Right ventricle myocardium inferior (tissue), 1 donor: ENCODE data around the gene SPDYE17. TPM values are rescaled to one million over a fixed set of nuclear protein-coding genes. Genes with fewer than 3 reads are reported as not detected.
"Not testable (repeated sequence)": the region's sequence is repeated elsewhere in the genome, so short reads cannot be mapped to it uniquely, and the experiment has no call there.

ENCODE experiments used
- ATAC-seq: fragments of 200-7000 bp; cut with Tn5 transposase; one replicate; pipeline ENCODE4 v1.9.1; 2020; ENCODE audit warnings: mild to moderate bottlenecking, moderate library complexity
- DNase-seq: peaks from one replicate; pipeline ENCODE4 v3.0.0; 2021; ENCODE audit errors: missing footprints
- intact Hi-C: fragments of 100-400 bp; cut with DNase I; formaldehyde crosslinking; loops from one replicate; pipeline ENCODE4 v1.11.0; 2022
- total RNA-seq: library from RNA; stranded (reverse); fragmentation: NEBNext Ultra II Directional; extraction: Animal tissue kit (Norgen Biotek cat#: 25700); gene quantifications from one replicate; pipeline ENCODE4 v1.2.1, GENCODE V29; 2021
- donor health status: DM: no; HTN: yes; CAD: no; lungs with severe emphysema.

SPDYE17 gene
- total RNA-seq, 1 donor from 2014 or later, result not detected

DNA sequence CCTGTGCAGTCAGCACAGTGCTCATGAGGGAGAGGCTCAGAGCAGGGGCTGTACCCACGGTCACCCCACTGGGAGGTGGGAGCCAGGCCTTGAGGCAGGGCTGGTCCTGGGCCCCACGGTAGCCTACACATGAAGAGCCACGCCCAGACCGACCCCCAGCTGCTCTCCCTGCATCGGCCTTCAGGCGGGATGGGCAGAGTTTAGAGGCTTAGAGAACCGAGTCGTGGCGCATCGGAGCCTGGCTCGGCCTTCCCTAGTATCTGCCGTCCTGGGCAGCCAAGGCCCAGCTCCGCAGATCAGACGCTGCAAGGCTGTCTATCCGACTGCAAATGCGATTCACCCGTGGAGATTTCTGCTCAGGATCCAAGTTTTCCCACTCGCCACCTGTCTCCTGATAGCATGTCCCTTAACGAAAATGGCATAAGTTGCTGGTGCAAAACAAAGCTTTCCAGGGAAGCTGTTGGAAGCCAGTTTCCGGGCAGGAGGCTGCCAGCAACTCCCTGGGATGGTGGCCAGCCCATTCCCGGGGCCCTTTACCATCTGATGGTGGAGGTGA, 29.4 kb downstream of the SPDYE17 start:
- ATAC-seq, intact Hi-C loops, DNase-seq: not testable (repeated sequence)

GRCh38 chr7:77002104-77002503, 30.1 kb downstream of the SPDYE17 start:
- ATAC-seq, DNase-seq: not testable (repeated sequence)

GRCh38 chr7:76999474-77000107, 32.6 kb downstream of the SPDYE17 start:
- not testable (repeated sequence) for ATAC-seq, DNase-seq
- intact Hi-C loops, result loop anchor here (10.0 kb wide), 1 partner anchor 505 kb away; no protein-coding TSS in a partner anchor

More at GRCh38 chr7:77002104-77002503, 30.1 kb downstream of the SPDYE17 start:
- intact Hi-C loops, result not testable (repeated sequence)

- DNase-seq, result not testable (repeated sequence)
- peak; percentile 38 for ATAC-seq
- intact Hi-C loops, result loop anchor here (10.0 kb wide), 1 partner anchor 504 kb away; no protein-coding TSS in a partner anchor
Observed at GRCh38 chr7:76998764-76999450, 33.3 kb downstream of the SPDYE17 start.

- intact Hi-C loops, result loop anchor here (10.0 kb wide), 1 partner anchor 503 kb away; no protein-coding TSS in a partner anchor
- no peak for DNase-seq
- ATAC-seq, result no peak
Observed at GRCh38 chr7:76998285-76998589, 33.9 kb downstream of the SPDYE17 start.

GRCh38 chr7:76997381-76998284, 34.5 kb downstream of the SPDYE17 start:
- ATAC-seq (peak; percentile 29), DNase-seq (no peak)
- intact Hi-C loops, result loop anchor here (10.0 kb wide), 1 partner anchor 503 kb away; no protein-coding TSS in a partner anchor

GRCh38 chr7:76996932-76997331, 35.2 kb downstream of the SPDYE17 start:
- intact Hi-C loops, result loop anchor here (10.0 kb wide), 1 partner anchor 502 kb away; no protein-coding TSS in a partner anchor
- peak; percentile 13 for ATAC-seq
- not testable (repeated sequence) for DNase-seq

DNA sequence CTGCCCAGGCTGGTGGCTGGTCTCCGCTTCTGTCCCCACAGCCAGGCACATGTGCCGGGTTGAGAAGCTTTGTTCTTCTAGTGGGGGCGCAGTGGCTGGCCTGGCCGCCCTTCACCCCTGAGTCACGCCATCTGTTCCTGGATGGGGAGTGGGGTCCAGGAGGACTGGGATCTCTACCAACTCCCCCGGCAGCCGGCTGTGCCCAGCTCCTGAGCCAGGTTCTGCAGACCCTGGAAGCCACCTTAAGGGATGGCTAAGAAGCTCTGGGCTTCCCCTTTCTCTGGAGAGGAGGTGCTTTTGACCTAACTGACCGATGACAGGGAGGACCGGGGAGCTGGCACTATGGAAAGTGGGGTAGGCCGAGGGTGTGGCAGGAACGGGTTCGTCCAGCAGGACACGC, 37.9 kb downstream of the SPDYE17 start:
- DNase-seq, ATAC-seq: not testable (repeated sequence)
- intact Hi-C loops, result loop anchor here (10.0 kb wide), 1 partner anchor 499 kb away; no protein-coding TSS in a partner anchor

DNA sequence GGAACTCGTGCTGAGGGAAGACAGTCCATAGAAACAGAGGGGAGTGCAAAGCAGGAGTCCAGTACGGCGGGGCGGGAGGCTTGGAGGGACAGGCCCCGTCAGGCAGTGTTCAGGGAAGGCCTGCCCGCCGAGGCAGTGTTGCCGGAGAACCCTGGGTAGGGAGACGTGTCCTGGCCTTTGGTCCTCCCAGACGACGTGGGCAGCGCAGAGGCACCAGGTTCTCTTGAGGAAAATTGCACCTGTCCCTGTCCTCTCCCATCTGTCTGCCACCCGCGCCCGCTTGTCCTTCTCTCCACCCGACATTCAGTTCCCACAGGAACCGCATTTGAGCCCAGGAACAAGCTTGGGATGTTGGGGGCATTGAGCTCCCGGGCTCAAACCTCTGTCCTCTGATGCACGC, 38.3 kb downstream of the SPDYE17 start:
- DNase-seq, ATAC-seq: not testable (repeated sequence)
- intact Hi-C loops, result loop anchor here (10.0 kb wide), 1 partner anchor 499 kb away; no protein-coding TSS in a partner anchor

DNA sequence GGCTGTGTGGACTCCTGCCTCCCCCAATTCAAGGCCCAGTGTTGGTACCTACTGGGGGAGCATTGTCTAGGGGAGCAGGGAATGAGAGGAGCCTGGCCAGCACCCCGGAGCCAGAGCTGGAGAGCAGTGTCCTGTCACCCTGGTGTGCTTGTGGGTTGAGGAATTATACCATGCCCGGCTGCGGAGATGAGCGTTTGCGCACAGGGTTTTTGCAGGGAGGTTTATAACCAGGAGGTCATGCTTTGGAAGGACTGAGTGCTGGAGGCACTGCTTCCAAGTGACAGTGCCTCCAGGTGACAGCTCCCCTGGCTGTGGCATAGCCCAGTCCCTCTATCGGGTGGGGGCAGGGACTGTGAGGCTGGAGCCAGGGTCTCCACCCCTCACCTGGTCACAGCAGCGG, 39.3 kb downstream of the SPDYE17 start:
- intact Hi-C loops, result loop anchor here (10.0 kb wide), 1 partner anchor 498 kb away; no protein-coding TSS in a partner anchor
- ATAC-seq, result not testable (repeated sequence)

GRCh38 chr7:76992204-76992603, 40.0 kb downstream of the SPDYE17 start:
- DNase-seq, ATAC-seq: not testable (repeated sequence)
- intact Hi-C loops, result loop anchor here (10.0 kb wide), 1 partner anchor 497 kb away; no protein-coding TSS in a partner anchor

More for the DNA sequence above, 39.3 kb downstream of the SPDYE17 start:
- DNase-seq, result not testable (repeated sequence)

DNA sequence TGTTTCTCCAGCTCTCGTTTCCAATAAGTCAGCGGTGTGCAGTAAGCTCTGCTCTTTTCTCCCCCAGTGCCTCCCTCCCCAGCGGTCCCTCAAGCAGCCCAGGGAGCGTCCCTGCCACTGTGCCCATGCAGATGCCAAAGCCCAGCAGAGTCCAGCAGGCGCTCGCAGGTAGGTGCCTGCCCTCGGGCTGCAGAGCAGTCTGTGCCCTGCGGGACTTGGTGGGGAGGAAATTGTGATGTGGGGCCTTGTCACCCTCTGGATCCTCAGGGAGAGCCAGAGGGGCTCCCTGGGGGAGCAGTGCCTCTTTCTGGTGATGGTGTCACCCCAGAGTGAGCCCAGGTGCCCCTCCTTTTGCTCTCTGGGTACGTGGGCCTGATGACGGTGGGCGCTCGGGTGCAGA, 42.0 kb downstream of the SPDYE17 start:
- intact Hi-C loops, result loop anchor here (10.0 kb wide), 1 partner anchor 495 kb away; no protein-coding TSS in a partner anchor
- not testable (repeated sequence) for DNase-seq, ATAC-seq

GRCh38 chr7:76985924-76986717, 46.0 kb downstream of the SPDYE17 start:
- DNase-seq, intact Hi-C loops: not testable (repeated sequence)
- ATAC-seq, result peak; percentile 25

DNA sequence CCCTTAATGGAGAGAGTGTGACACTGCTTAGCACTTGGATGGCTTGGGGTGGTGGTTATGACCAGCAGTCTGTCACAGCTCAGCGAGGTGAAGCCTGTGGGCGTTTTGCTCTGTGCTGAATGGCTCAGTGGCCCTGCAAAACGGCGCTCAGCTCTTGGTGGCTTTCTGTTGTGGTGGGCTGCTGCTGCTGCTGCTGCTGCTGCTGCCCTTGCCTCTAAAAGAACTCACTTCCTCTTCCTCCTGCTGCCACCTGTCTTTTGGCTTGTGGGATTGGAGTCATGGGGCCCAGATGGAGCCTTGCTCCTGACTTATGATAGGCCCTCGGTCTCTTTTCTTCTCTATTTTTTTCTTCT, 47.4 kb downstream of the SPDYE17 start:
- intact Hi-C loops, DNase-seq: not testable (repeated sequence)
- peak; percentile 26 for ATAC-seq

GRCh38 chr7:76983937-76984783, 48.0 kb downstream of the SPDYE17 start:
- peak; percentile 65 for ATAC-seq
- intact Hi-C loops, DNase-seq: not testable (repeated sequence)

- ATAC-seq, DNase-seq, intact Hi-C loops: not testable (repeated sequence)
Observed at GRCh38 chr7:76983333-76983732, 48.8 kb downstream of the SPDYE17 start.
